Measurements from ENCODE around the gene FARP2.

The FARP2 gene

DNA sequence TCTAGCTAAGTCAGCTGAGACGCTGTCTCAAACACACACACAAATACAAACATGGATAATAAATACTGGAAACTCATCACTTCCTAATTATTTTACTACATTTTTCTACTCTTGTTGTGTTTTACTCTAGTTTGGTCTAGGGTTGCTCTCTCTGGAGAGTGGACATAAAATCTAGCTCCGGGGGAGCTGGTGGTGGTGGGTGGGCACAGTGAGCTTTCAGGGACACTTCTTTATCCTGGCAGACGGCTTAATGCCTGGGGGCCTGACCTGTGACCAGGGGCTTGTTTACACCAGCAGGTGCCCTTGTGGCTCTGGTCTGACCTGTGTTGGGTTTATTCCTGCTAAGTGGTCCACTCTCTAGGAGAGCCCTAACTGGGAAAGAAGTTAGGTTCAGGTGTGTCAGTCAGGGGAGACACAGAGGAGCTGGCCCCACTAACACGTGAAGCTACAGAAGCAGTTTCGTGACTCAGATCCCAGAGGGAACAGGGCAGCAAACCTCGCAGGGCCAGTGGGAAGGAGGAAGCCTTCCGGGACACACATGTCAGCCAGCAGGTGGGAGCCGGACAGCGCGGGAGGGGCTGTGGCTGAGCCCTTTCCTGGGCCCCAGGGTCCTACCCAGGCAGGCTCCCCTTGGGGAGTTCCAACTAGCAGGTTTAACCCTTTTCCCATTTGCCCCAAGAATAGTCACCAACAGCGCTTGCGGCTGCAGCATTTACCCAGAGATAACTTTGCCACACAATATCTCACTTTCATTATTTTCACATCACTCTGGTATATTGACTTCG is 180.0 kb downstream of the FARP2 start:
- DNase-seq = no peak

DNA sequence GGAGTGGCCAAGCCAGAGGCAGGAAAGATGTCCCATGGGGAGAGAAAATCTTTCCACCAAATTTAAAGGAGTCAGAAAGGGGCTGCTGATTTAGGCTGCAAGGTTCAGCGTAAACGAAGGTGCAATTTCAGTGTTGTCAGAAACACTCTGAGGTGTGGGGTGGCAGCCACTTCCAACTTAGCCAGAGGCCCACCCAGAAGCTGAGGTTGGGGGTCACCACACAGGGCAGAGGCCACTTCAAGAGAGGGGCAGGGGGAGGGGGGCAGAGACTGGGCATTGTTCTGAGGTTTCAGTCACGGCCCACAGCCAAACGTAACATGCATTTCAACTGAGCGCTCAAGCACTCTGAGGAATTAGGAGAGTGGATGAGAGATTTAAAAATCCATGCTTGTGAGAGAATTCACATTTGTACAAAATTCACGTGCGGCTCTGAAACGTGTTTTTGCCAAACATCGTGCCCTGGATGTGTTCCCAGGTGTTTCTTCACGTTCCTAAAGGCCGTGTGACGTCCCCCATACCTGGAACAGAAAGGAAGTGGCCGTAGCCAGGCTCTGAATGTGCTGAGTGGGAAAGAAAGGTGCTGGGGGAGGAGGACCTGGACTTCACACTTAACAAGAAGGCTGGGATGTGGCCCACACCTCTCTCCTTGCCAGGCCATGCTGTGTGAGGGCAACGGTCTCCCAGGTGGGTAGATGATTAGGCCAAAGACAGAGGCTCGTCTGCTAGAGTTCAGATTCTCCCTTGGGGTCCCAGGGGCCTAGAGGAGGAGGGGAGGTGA is 182.9 kb downstream of the FARP2 start:
- DNase-seq = no peak

DNA sequence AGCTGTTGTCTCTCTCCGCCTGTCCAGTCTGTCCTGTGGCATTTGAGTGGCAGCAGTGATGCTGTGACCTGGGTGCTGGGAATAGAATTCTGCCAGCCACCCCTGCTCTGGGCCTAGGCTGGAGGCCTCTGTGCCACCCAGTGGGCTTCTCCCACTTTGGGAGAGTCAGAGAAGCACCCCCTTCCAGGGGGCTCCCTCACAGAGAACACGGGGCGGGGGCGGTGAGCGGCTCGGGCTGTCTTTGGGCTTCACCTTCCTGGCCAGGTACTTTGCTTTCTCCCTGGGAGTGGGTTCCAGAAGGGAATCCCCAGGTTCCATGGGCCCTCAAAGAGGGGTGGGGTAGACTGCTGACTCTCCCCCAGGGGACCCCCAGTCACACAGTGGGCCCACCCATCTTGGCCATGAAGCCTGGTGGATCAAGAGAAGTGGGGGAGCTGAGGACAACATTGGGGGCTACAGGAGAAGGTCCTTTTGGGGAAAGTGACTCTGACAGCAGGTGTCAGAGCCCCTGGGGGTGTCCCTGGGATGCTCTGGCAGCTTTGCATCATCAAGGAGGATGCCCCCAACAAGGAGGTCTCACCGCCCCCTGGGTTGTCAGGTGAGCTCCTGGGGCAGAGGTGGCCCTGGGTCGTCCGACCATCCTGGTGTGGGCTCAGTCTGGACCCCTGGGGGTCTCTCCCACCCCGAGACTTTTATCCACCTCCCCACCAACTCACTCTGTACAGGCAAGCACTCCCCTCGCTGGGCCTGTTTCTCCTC is 183.7 kb downstream of the FARP2 start:
- DNase-seq = no peak

DNA sequence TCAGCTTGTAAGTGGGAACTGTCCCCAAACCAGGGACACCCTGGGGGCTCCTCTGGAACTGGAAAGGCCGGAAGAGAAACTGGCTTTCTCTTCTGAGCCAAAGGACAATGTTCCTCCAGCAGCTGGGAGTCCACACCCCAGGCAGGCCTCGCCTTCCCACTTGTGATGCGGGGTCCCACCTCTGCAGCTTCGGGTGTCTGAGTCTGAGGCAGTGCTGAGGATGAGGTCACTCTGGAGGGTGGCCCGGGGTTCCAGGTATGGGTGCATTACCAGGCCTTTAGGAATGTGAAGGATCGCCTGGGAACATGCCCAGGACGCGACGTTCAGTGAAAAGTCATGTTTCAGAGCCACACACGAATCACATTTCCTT is 184.3 kb downstream of the FARP2 start:
- no peak for DNase-seq

DNA sequence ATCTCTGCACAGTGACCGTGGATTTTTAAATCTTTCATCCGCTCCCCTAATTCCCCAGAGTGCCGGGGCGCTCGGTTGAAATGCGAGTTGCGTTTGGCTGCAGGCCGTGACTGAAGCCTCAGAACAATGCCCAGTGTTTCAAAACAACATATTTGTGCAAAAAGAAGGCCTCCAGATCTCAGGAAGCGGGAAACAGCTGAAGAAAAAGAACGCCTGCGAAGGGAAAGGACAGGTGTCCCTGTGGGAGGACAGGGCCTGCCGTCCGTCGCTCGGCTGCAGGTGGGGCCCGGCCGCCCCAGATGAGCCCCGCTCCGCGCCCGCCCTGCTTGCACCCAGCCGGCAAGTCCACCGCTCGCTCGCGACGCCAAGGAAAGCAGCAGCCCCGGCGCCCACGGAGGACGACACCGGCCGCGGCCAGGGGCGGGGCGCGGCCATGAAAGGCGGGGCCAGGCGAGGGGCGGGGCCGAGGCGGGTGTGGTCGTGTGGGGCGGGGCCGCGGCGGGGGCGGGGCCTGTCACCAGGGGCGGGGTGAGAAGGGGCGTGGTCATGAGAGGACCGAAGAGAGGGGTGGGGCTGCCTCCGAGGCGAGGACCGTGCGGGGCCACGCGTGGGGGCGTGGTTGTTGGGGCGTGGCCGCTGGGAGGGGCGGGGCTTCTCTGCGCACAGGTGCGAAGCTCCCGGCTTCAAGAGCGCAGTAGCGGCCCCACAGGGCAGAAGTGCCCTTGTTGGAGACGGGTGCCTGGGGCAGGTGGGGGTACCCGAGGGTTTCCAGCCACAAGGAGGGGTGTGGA is 184.9 kb downstream of the FARP2 start:
- DNase-seq = peak; percentile 82

DNA sequence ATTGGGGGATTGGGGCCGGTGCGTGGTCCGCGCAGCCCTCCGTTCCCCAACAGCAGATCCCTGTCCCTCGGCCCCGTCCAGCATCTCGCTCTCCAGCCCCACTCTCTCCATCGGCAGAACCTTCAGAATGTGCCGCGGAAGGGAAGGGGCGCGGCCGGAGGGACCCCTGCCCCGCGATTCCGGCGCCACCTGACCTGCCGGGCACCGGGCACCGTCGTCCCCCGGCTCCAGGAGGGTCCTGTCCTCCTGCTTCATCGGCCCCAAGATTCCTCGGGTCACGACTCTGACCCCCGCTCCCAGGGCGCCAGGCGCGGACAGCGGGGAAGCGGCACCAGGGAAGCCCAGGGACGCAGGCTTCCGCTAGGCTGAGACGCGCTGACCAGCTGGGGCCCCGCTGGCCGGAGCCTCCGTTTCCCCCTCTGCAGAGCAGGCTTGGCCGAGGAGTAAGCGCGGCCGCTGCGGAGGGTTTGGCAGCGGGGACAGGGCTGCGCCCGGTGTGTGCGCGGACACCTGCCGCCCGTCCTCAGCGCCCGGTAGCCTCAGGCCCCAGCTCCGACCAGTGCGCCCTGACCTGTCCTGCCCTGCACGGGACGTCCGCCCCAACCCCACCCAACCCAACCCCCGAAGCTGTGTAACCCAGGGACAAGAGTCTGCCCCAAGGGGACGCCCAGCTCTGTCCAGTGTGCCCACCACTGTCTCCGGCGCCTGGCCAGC is 185.6 kb downstream of the FARP2 start:
- no peak for DNase-seq

DNA sequence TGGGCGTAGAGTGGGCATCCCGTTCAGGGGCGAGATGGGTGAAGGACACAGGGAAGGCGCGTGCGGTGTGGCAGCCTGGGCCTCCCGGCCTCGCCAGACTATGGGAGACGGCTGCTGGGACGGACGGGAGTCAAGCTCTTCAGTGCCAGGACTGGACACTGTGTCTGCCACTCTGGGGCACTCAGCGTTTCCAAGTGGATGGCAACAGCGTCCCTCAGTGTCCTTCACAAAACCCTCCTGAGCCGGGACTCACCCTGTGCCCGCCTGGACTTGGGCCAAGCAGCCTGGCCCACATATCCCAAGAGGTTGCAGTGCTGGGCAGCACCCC is 186.2 kb downstream of the FARP2 start:
- DNase-seq = no peak
